WI38 (cell line): ENCODE data around the gene RCOR1.
"Not testable (repeated sequence)": the region's sequence is repeated elsewhere in the genome, so short reads cannot be mapped to it uniquely, and the experiment has no call there.

ENCODE experiments used
- H3K4me3 ChIP-seq: 2 replicates; pipeline ENCODE4 v1.5.1; 2011; ENCODE audit warnings: low read depth, mild to moderate bottlenecking, control low read depth, low read length
- TF ChIP-seq, protein P1 (sequence below): IDR thresholded peaks from 2 replicates; pipeline ENCODE4 v1.5.1; 2012; ENCODE audit warnings: low read depth, mild to moderate bottlenecking, control low read depth, low read length

Gene RCOR1

DNA sequence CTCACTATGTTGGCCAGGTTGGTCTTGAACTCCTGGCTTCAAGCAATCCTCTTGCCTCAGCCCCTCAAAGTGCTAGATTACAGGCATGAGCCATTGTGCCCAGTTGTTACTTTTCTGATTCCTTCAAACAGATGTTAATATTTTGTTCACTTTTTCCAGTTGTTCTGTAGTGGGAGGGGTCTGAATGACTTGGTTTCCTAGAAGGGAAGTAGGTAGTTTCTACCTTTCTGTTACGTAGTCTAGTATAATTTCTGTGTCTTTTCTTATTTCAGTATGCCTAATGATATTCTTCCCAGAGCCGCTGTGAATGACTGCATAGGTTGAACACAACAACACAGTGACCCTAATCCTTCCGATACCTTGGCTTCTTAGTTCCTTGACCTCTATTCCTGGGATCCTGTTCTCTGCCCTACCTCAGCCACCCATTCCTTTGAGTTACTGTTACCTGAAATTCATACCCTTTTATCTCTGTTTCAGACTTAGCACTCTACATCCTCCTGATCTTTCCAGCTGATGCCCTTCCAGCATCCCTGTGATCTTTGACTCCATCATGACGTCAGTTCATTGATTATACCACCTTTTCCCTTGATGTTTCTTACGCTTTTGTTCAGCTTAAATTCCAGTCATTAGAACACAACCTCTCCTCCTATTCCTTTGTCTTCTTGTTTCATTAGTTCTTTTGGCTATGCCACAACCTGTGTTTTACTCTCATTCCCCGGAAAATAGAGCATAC lies 33.3 kb downstream of the RCOR1 start:
- TF ChIP-seq, protein P1, sequence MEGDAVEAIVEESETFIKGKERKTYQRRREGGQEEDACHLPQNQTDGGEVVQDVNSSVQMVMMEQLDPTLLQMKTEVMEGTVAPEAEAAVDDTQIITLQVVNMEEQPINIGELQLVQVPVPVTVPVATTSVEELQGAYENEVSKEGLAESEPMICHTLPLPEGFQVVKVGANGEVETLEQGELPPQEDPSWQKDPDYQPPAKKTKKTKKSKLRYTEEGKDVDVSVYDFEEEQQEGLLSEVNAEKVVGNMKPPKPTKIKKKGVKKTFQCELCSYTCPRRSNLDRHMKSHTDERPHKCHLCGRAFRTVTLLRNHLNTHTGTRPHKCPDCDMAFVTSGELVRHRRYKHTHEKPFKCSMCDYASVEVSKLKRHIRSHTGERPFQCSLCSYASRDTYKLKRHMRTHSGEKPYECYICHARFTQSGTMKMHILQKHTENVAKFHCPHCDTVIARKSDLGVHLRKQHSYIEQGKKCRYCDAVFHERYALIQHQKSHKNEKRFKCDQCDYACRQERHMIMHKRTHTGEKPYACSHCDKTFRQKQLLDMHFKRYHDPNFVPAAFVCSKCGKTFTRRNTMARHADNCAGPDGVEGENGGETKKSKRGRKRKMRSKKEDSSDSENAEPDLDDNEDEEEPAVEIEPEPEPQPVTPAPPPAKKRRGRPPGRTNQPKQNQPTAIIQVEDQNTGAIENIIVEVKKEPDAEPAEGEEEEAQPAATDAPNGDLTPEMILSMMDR, result no peak
- no peak overlapping the region for H3K4me3 ChIP-seq

DNA sequence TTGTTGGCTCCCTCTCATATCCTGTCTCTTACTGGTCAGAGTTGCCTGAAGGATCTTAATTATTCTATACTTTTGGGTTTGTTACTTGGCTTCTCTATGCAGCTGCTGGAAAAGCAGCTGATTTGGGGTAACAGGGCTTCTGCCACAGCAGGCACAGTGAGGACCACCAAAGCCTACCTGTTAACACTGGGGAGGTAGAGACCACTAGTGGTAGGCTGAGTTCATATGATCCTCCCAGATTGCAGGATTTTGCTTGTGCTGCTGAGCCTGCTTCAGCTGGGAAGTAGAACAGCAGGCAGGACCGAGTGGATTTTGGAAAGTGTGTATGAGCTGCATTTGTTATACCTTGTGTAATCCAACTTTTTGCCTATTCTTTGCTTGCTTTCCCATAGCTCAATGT lies 34.1 kb downstream of the RCOR1 start:
- H3K4me3 ChIP-seq, result no peak overlapping the region
- TF ChIP-seq, protein P1, result no peak

DNA sequence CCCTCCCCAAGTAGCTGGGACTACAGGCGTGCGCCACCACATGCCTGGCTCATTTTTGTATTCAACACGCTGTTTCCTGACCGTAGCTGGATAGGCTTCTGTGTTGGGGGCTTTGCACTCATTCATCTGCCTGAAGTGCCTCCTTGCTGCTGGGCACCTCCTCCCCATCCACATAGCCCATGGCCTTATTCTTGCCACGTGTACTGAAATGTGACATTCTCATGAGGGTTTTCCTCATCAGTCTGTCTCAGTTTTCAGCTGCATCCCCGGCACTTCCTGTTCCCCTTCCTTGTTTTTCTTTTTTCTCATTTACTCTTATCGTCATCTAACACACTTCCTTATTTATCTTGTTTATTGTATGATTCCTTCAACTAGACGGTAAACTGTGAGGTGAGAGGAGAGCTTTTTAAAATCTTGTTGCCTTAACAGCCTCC lies 36.6 kb downstream of the RCOR1 start:
- TF ChIP-seq, protein P1, result no peak
- H3K4me3 ChIP-seq, result no peak overlapping the region

DNA sequence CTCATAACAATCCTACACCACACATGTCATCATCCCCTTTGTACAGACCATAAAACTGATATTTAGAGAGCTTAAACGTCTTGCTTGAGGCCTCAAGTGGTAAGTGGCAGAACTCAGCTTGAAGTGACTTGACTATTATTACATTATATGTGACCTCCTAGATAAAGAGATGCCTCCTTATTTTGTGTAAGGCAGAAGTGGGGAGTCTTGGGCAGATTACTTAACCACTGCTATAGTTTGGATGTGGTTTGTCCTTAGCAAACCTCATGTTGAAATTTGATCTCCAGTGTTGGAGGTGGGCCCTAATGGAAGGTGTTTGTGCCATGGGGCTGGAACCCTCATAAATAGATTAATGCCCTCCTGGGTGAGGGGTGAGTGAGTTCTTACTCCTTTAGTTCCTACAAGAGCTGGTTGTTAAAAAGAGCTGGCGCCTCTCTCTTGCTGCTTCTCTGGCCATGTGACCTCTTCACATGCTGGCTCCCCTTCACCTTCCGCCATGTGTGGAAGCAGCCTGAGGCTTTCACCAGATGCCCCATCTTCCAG lies 37.4 kb downstream of the RCOR1 start:
- no peak overlapping the region for H3K4me3 ChIP-seq
- TF ChIP-seq, protein P1, result no peak

DNA sequence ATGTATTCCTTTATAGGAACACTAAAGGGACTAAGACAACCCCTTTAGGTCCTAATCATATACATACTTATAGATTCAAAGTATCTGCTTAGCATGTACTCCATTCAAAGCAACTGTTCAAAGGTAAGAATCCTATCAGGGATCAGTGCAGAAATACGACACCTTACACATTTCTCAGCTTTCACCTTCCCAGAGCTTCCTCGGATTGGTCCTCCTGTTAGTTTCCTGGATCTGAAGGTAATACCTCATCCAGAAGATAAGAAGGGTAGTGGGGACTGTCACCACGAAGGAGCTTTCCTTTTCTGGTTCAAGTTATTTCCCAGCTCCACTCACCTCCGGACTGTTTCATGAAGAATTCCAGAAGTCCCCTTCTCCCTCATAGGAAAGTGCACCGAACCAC lies 38.0 kb downstream of the RCOR1 start:
- TF ChIP-seq, protein P1, result no peak

DNA sequence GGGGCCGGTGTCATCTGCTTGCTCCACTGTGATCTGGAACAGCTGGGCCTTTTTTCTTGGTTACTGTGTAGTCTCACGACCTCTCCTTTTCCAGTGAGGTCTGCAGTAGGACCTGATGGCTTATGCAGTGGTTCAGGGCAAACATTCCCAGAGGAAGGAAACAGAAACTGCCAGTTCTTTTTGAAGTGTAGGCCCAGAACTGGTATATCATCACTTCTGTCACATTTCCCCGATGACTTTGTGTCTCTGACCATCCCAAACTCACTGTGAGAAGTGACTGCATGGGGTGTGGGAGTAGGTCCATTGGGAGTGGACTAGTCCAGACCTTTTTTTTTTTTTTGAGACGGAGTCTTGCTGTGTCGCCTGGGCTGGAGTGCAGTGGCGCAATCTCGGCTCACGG lies 38.4 kb downstream of the RCOR1 start:
- TF ChIP-seq, protein P1, result no peak
- H3K4me3 ChIP-seq, result no peak overlapping the region

More for the DNA sequence above, 38.0 kb downstream of the RCOR1 start:
- no peak overlapping the region for H3K4me3 ChIP-seq

DNA sequence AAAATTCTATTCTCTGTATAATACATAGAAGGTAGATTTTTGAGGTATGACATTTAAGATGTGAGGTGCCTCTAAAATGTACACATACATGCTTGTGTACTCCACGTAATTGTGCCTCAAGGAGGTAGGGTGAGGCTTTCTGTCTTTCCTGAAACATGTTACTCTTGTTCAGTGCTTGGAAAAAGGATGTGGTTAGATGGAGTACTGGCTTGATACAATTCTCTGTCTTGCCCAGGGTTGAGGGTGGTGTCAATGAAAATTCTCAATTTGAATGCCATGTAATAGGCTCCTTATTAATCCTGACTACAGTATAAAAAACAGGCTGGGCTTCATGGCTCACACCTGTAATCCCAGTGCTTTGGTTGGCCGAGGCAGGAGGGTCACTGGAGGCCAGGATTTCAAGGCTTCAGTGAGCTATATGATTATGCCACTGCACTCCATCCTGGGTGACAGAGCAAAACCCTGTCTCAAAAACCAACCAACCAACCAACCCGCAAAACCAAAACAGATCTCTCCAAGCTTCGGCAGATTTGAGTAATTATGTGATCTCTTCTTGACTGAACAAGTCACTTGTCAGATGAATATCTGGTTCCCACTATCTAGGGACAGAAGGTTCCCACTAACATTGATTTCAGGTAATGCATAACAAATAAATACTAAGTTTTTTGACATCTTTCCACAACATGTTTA lies 41.6 kb downstream of the RCOR1 start:
- TF ChIP-seq, protein P1, result no peak
- H3K4me3 ChIP-seq, result no peak overlapping the region

DNA sequence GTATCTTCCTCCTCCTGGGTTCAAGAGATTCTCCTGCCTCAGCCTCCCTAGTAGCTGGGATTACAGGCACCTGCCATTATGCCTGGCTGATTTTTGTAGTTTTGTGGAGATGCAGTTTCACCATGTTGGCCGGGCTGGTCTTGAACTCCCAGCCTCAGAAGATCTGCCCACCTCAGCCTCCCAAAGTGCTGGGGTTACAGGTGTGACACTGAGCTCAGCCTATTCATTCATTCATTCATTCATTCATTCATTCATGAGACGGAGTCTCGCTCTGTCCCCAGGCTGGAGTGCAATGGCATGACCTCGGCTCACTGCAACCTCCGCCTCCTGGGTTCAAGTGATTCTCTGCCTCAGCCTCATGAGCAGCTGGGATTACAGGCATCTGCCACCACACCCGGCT lies 47.2 kb downstream of the RCOR1 start:
- not testable (repeated sequence) for H3K4me3 ChIP-seq
